Endodermal cell (in vitro differentiated cells): ENCODE results near the gene MS4A2. TPM values are rescaled to one million over a fixed set of nuclear protein-coding genes. Genes with fewer than 3 reads are reported as not detected.
A peak's percentile ranks its signal among the peaks of the same experiment; 100 is the strongest.

Source experiments
- DNase-seq: peaks from one replicate; pipeline ENCODE4 v3.0.0-alpha.2; 2017
- H3K27ac ChIP-seq: 2 replicates; pipeline ENCODE4 v1.5.1; 2013; ENCODE audit warnings: mild to moderate bottlenecking, low read depth, low read length, moderate library complexity
- H3K27me3 ChIP-seq: 2 replicates; pipeline ENCODE4 v1.6.1; 2013; ENCODE audit warnings: mild to moderate bottlenecking, low read length, moderate library complexity; ENCODE audit not compliant: insufficient read depth, control insufficient read depth, poor library complexity, severe bottlenecking
- H3K36me3 ChIP-seq: 2 replicates; pipeline ENCODE4 v1.7.0; 2013; ENCODE audit warnings: mild to moderate bottlenecking, low read length, moderate library complexity; ENCODE audit not compliant: control insufficient read depth, insufficient read depth
- H3K4me1 ChIP-seq: one replicate; pipeline ENCODE4 v1.7.0; 2013; ENCODE audit warnings: low read length; ENCODE audit not compliant: control insufficient read depth, insufficient read depth
- H3K4me3 ChIP-seq: 2 replicates; pipeline ENCODE4 v1.5.1; 2013; ENCODE audit warnings: mild to moderate bottlenecking, low read length, moderate library complexity
- H3K9ac ChIP-seq: 2 replicates; pipeline ENCODE4 v1.6.1; 2013; ENCODE audit warnings: mild to moderate bottlenecking, low read length, moderate library complexity; ENCODE audit not compliant: poor library complexity, severe bottlenecking; ENCODE audit errors: extremely low read depth
- H3K9me3 ChIP-seq: 2 replicates; pipeline ENCODE4 v1.6.1; 2013; ENCODE audit warnings: mild to moderate bottlenecking, low read length, moderate library complexity; ENCODE audit not compliant: control insufficient read depth
- H3K27ac Mint-ChIP-seq: 2 replicates; pipeline ENCODE4 v1.8.0; 2020; ENCODE audit warnings: mixed read lengths
- H3K27me3 Mint-ChIP-seq: 2 replicates; pipeline ENCODE4 v1.8.0; 2021; ENCODE audit warnings: mild to moderate bottlenecking, mixed read lengths; ENCODE audit not compliant: insufficient read depth
- H3K36me3 Mint-ChIP-seq: 2 replicates; pipeline ENCODE4 v1.8.0; 2020; ENCODE audit warnings: low read depth, mixed read lengths
- H3K4me1 Mint-ChIP-seq: 2 replicates; pipeline ENCODE4 v1.8.0; 2020; ENCODE audit warnings: mixed read lengths
- H3K4me3 Mint-ChIP-seq: 2 replicates; pipeline ENCODE4 v1.8.0; 2020; ENCODE audit warnings: mild to moderate bottlenecking, moderate library complexity, mixed read lengths
- H3K9me3 Mint-ChIP-seq: 2 replicates; pipeline ENCODE4 v1.8.0; 2020; ENCODE audit warnings: mild to moderate bottlenecking, mixed read lengths
- WGBS, 2 experiments: methylation state at CpG; one replicate each; pipeline versions ENCODE4 v1.1.5 to v1.1.7; 2013; ENCODE audit warnings: missing lambda C conversion rate in 2 of 2, mixed read lengths in 1 of 2; ENCODE audit not compliant: insufficient coverage in 1 of 2, insufficient read length in 1 of 2; 5-methylcytosine and 5-hydroxymethylcytosine counted together
- total RNA-seq, 2 donors: library from RNA; stranded (reverse); fragmentation: NEBNext Ultra II Directional in 1 of 2; extraction: Animal tissue kit (Norgen Biotek cat#: 25700) in 1 of 2; gene quantifications; 2 replicates in 1 of 2; 3 replicates in 1 of 2; pipeline ENCODE4 v1.2.1, GENCODE V29; 2021
- TF ChIP-seq, protein P1 (sequence below): fragments of 200-600 bp; sonication (generic); conservative IDR thresholded peaks from 2 replicates; pipeline ENCODE4 v1.5.0; 2021; ENCODE audit warnings: antibody characterized with exemption, mild to moderate bottlenecking

Gene MS4A2
- total RNA-seq, 2 donors from 2014 or later, result not detected

DNA sequence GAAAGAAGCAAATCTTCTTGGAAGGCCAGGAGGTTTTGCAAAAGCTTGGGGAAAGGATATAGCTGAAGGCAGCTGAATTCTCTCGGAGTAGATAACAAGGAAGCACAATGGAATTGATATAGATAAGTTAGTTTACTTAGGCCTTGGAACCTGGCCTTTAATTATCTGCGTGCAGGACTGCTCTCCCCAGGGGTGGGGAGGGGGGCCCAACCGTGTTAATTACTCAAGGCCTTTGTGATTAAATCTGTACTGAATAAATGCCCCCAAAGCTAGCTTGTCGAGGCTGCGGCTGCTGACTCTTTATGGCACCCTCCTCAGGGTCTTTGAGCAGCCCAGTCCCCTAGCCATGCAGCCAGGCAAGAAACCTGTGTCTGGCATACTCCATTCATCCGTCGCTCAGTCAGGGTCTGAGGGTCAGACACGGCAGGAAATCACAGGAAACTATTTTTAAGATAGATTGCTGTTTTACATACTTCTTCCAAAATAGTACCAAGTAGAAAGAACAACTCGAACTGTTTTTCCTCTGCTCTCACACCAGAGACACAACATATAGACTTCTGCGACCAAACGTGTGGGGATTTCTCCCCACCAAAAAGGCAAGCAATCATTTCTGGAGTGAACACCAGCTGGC, 36.5 kb downstream of the MS4A2 start:
- Mint-ChIP-seq H3K4me3 (no peak overlapping the region), H3K9me3 (peaks cover 41% of the 10 kb centered on the region), H3K27ac (peak overlapping the region; percentile 16), H3K36me3 (peaks cover 4% of the 10 kb centered on the region), H3K4me1 (peaks cover 14% of the 10 kb centered on the region), H3K27me3 (no peaks in the 10 kb centered on the region)
- H3K4me1 ChIP-seq, result peaks cover 5% of the 10 kb centered on the region
- WGBS, 2 experiments, result 74 to 83% methylated on average over 9 to 11 of the region's 11 CpGs
- peak; percentile 58 for DNase-seq
- TF ChIP-seq, protein P1, sequence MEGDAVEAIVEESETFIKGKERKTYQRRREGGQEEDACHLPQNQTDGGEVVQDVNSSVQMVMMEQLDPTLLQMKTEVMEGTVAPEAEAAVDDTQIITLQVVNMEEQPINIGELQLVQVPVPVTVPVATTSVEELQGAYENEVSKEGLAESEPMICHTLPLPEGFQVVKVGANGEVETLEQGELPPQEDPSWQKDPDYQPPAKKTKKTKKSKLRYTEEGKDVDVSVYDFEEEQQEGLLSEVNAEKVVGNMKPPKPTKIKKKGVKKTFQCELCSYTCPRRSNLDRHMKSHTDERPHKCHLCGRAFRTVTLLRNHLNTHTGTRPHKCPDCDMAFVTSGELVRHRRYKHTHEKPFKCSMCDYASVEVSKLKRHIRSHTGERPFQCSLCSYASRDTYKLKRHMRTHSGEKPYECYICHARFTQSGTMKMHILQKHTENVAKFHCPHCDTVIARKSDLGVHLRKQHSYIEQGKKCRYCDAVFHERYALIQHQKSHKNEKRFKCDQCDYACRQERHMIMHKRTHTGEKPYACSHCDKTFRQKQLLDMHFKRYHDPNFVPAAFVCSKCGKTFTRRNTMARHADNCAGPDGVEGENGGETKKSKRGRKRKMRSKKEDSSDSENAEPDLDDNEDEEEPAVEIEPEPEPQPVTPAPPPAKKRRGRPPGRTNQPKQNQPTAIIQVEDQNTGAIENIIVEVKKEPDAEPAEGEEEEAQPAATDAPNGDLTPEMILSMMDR, result no peak
- H3K4me3 ChIP-seq, result peak overlapping the region; percentile 64
- no peaks in the 10 kb centered on the region for H3K36me3 ChIP-seq
- no peaks in the 10 kb centered on the region for H3K27me3 ChIP-seq
- no peak overlapping the region for H3K9ac ChIP-seq
- peaks cover 53% of the 10 kb centered on the region for H3K9me3 ChIP-seq
- H3K27ac ChIP-seq, result no peak overlapping the region

GRCh38 chr11:60125956-60126585, 37.6 kb downstream of the MS4A2 start:
- Mint-ChIP-seq H3K36me3 (peaks cover 4% of the 10 kb centered on the region), H3K4me1 (peaks cover 8% of the 10 kb centered on the region), H3K9me3 (peaks cover 41% of the 10 kb centered on the region), H3K27ac (no peak overlapping the region), H3K27me3 (no peaks in the 10 kb centered on the region), H3K4me3 (no peak overlapping the region)
- H3K27ac ChIP-seq, result no peak overlapping the region
- DNase-seq, result no peak
- H3K9me3 ChIP-seq, result peaks cover 53% of the 10 kb centered on the region
- no peak overlapping the region for H3K9ac ChIP-seq
- TF ChIP-seq, protein P1, result no peak
- H3K4me1 ChIP-seq, result no peaks in the 10 kb centered on the region
- peak overlapping the region; percentile 64 for H3K4me3 ChIP-seq
- H3K27me3 ChIP-seq, result no peaks in the 10 kb centered on the region
- no peaks in the 10 kb centered on the region for H3K36me3 ChIP-seq

- TF ChIP-seq, protein P1, result no peak
- Mint-ChIP-seq H3K36me3 (peaks cover 4% of the 10 kb centered on the region), H3K27ac (no peak overlapping the region), H3K27me3 (no peaks in the 10 kb centered on the region), H3K4me1 (peaks cover 5% of the 10 kb centered on the region), H3K9me3 (peaks cover 39% of the 10 kb centered on the region), H3K4me3 (no peak overlapping the region)
- Histone ChIP-seq H3K36me3 (no peaks in the 10 kb centered on the region), H3K27me3 (no peaks in the 10 kb centered on the region), H3K4me3 (peak overlapping the region; percentile 25), H3K27ac (no peak overlapping the region), H3K4me1 (no peaks in the 10 kb centered on the region), H3K9ac (no peak overlapping the region), H3K9me3 (peaks cover 50% of the 10 kb centered on the region)
- WGBS, 2 experiments, result 92 to 100% methylated on average over 1 to 3 of the region's 3 CpGs
- no peak for DNase-seq
Measured at GRCh38 chr11:60127311-60127811, 38.9 kb downstream of the MS4A2 start.
